K562 (cell line): Measurements from ENCODE around the gene LPCAT3. TPM values are rescaled to one million over a fixed set of nuclear protein-coding genes. Genes with fewer than 3 reads are reported as not detected.

Experiments
- ATF1 ChIP-seq, 2 experiments: fragments of 450-650 bp in 1 of 2; IDR thresholded peaks; 2 replicates each; pipeline ENCODE4 v1.6.1; 2016; ENCODE audit warnings: missing compliant biosample characterization in 1 of 2, missing genetic modification characterization in 1 of 2
- BRCA1 ChIP-seq, 2 experiments: fragments of 450-650 bp in 1 of 2; sonication (generic) in 1 of 2; formaldehyde crosslinking in 1 of 2; IDR thresholded peaks; 2 replicates each; pipeline versions ENCODE4 v1.5.0 to v1.6.1; 2017 to 2020; ENCODE audit warnings: mild to moderate bottlenecking in 1 of 2, missing genetic modification reagents in 1 of 2
- CAMTA2 ChIP-seq: fragments of 250-450 bp; sonication (Bioruptor Pico); conservative IDR thresholded peaks from 2 replicates; pipeline ENCODE4 v1.5.1; 2022
- EHMT2 ChIP-seq: fragments of 450-650 bp; IDR thresholded peaks from 2 replicates; pipeline ENCODE4 v1.6.1; 2018; ENCODE audit warnings: antibody characterized with exemption
- L3MBTL2 ChIP-seq: fragments of 450-650 bp; IDR thresholded peaks from 2 replicates; pipeline ENCODE4 v1.6.1; 2016; ENCODE audit warnings: mild to moderate bottlenecking, moderate library complexity
- PHF8 ChIP-seq: fragments of 200-600 bp; sonication (generic); IDR thresholded peaks from 2 replicates; pipeline ENCODE4 v1.6.1; 2012; ENCODE audit warnings: mixed run types, mild to moderate bottlenecking, inconsistent platforms, low read length, moderate library complexity, borderline replicate concordance
- RAD21 ChIP-seq, 2 experiments: fragments of 250-450 bp in 1 of 2; fragments of 450-650 bp in 1 of 2; sonication (Bioruptor Pico) in 1 of 2; formaldehyde crosslinking in 1 of 2; IDR thresholded peaks in 1 of 2; conservative IDR thresholded peaks in 1 of 2; 2 replicates each; pipeline versions ENCODE4 v1.4.0 to v1.8.0; 2020 to 2022; ENCODE audit warnings: mild to moderate bottlenecking in 2 of 2, moderate library complexity in 1 of 2
- RCOR1 ChIP-seq, 2 experiments: IDR thresholded peaks; 2 replicates each; pipeline ENCODE4 v1.6.1; 2012; ENCODE audit warnings: low read depth in 2 of 2, low read length in 2 of 2, borderline replicate concordance in 1 of 2, improper control_type of control experiment in 1 of 2
- TAF1 ChIP-seq: IDR thresholded peaks from 2 replicates; pipeline ENCODE4 v1.6.1; 2011; ENCODE audit warnings: mild to moderate bottlenecking, low read length, moderate library complexity; ENCODE audit not compliant: insufficient read depth, control insufficient read depth, severe bottlenecking; ENCODE audit errors: extremely low read depth
- TOE1 ChIP-seq, 2 experiments: fragments of 450-650 bp in 1 of 2; sonication (generic) in 1 of 2; formaldehyde crosslinking in 1 of 2; IDR thresholded peaks; 2 replicates each; pipeline versions ENCODE4 v1.7.1 to v1.8.0; 2016 to 2022; ENCODE audit warnings: borderline replicate concordance in 2 of 2, mild to moderate bottlenecking in 2 of 2, antibody characterized with exemption in 1 of 2, inconsistent platforms in 1 of 2, low read depth in 1 of 2, missing genetic modification reagents in 1 of 2, moderate library complexity in 1 of 2
- ZNF592 ChIP-seq: fragments of 450-650 bp; IDR thresholded peaks from 2 replicates; pipeline ENCODE4 v1.6.1; 2017; ENCODE audit warnings: antibody characterized with exemption, mild to moderate bottlenecking
- polyA plus RNA-seq, 8 experiments: library from polyadenylated mRNA; depleted of rRNA in 4 of 8; stranded (reverse) in 5 of 8; unstranded in 3 of 8; fragments of >200 nt; fragmentation: Nextera tagmentation in 2 of 8; fragmentation: Illumina TruSeq in 1 of 8; extraction: Ambion mirVana in 2 of 8; extraction: Trizol in 1 of 8; gene quantifications; 2 replicates each; pipeline versions ENCODE4 v1.2.1 to v1.2.3, GENCODE V29; 2011 to 2014; ENCODE audit warnings: inconsistent platforms in 1 of 8, missing spikeins in 1 of 8
- total RNA-seq, 7 experiments: library from RNA; depleted of rRNA in 6 of 7; stranded (reverse); fragments of >200 nt in 6 of 7; fragmentation: Illumina TruSeq in 2 of 7; extraction: Trizol in 2 of 7; gene quantifications; 2 replicates each; pipeline versions ENCODE4 v1.2.1 to v1.2.3, GENCODE V29; 2011 to 2021; ENCODE audit warnings: low replicate concordance in 1 of 7
- TF ChIP-seq, protein P1 (sequence below): fragments of 450-650 bp; formaldehyde crosslinking; IDR thresholded peaks from 2 replicates; pipeline ENCODE4 v1.4.0; 2020; ENCODE audit warnings: mild to moderate bottlenecking, mixed read lengths
- TF ChIP-seq, protein P2 (sequence below): fragments of 250-450 bp; sonication (Bioruptor Pico); IDR thresholded peaks from 2 replicates; pipeline ENCODE4 v1.8.0; 2022; ENCODE audit warnings: moderate library complexity, mild to moderate bottlenecking, inconsistent platforms

LPCAT3 gene
- total and polyA plus RNA-seq, 9 of the 15 experiments (the other 6 are each of a cell fraction or from before 2014, with no cell fraction given): 4.9 to 52.5 (median 25.3) TPM

DNA sequence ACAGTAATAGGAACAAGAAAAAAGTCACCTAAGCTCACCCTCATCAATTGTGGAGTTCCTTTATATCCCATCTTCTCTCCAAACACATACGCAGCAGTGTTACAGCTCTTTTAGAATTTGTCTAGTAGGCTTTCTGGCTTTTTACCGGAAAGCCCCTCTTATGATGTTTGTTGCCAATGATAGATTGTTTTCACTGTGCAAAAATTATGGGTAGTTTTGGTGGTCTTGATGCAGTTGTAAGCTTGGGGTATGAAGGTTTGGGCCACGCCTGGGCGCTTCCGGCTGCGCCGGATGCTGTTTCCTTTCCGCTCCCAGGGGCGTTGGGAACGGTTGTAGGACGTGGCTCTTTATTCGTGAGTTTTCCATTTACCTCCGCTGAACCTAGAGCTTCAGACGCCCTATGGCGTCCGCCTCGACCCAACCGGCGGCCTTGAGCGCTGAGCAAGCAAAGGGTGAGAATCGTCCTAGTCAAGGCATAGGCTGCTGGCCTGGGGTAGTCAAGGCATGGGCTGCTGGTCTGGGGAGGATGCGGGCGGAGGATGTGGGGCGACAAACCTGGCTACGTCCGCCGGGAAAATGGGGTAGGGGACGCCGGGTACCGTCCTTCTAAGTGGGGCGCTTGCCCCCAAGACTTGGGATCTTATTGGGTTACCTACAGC is 74.4 kb downstream of the LPCAT3 start, which contains the start of the genes C12orf57 and RNU7-1 (continued):
- TF ChIP-seq CAMTA2 (CRISPR knock-in tag) (peak; percentile 98), BRCA1 (IDR thresholded peaks at IDR 0.05) (no peak), BRCA1 (CRISPR knock-in tag; IDR thresholded peaks at IDR 0.05) (no peak), EHMT2 (no peak), TOE1 (IDR thresholded peaks at IDR 0.05; ENCODE audit: borderline replicate concordance) (peak; percentile 11; the same call in 1 of the 2 replicates), TOE1 (CRISPR knock-in tag; IDR thresholded peaks at IDR 0.05; ENCODE audit: borderline replicate concordance, low read depth) (0 out of 2 replicates have a peak, but pooled peaks have one; percentile 25), ATF1 (CRISPR knock-in tag; IDR thresholded peaks at IDR 0.05) (no peak), ATF1 (tag; IDR thresholded peaks at IDR 0.05) (no peak; the same call in 1 of the 2 replicates), RCOR1 (IDR thresholded peaks at IDR 0.05; ENCODE audit: borderline replicate concordance in 1 of 2, low read depth in 2 of 2, low read length in 2 of 2) (0 out of 4 replicates have a peak, but pooled peaks of 1 of the 2 experiments have one; percentile 46), RAD21 (CRISPR knock-in tag; conservative IDR thresholded peaks at IDR 0.05 in 1 of 2, IDR thresholded peaks at IDR 0.05 in 1 of 2) (peak in 1 of 2 experiments; percentile 45; a peak in 1 of 4 replicates), ZNF592 (no peak; the same call in 1 of the 2 replicates), PHF8 (peak; percentile 65; the same call in 1 of the 2 replicates), TAF1 (peak; percentile 48), L3MBTL2 (no peak)
- TF ChIP-seq, protein P1, sequence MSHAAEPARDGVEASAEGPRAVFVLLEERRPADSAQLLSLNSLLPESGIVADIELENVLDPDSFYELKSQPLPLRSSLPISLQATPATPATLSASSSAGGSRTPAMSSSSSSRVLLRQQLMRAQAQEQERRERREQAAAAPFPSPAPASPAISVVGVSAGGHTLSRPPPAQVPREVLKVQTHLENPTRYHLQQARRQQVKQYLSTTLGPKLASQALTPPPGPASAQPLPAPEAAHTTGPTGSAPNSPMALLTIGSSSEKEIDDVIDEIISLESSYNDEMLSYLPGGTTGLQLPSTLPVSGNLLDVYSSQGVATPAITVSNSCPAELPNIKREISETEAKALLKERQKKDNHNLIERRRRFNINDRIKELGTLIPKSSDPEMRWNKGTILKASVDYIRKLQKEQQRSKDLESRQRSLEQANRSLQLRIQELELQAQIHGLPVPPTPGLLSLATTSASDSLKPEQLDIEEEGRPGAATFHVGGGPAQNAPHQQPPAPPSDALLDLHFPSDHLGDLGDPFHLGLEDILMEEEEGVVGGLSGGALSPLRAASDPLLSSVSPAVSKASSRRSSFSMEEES: peak; percentile 65
- TF ChIP-seq, protein P2, sequence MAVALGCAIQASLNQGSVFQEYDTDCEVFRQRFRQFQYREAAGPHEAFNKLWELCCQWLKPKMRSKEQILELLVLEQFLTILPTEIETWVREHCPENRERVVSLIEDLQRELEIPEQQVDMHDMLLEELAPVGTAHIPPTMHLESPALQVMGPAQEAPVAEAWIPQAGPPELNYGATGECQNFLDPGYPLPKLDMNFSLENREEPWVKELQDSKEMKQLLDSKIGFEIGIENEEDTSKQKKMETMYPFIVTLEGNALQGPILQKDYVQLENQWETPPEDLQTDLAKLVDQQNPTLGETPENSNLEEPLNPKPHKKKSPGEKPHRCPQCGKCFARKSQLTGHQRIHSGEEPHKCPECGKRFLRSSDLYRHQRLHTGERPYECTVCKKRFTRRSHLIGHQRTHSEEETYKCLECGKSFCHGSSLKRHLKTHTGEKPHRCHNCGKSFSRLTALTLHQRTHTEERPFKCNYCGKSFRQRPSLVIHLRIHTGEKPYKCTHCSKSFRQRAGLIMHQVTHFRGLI (CRISPR knock-in tag): no peak
